Measurements from ENCODE around the gene TSPAN15. TPM values are rescaled to one million over a fixed set of nuclear protein-coding genes. Genes with fewer than 3 reads are reported as not detected.

TSPAN15 gene
- total and polyA plus RNA-seq, 3 donors from 2014 or later, result 29.7 to 37.5 (median 35.3) TPM

GRCh38 chr10:69438536-69439349, 12.5 kb upstream of the TSPAN15 start:
- no peaks in the 10 kb centered on the region for H3K9me3 ChIP-seq
- TF ChIP-seq, protein P1, sequence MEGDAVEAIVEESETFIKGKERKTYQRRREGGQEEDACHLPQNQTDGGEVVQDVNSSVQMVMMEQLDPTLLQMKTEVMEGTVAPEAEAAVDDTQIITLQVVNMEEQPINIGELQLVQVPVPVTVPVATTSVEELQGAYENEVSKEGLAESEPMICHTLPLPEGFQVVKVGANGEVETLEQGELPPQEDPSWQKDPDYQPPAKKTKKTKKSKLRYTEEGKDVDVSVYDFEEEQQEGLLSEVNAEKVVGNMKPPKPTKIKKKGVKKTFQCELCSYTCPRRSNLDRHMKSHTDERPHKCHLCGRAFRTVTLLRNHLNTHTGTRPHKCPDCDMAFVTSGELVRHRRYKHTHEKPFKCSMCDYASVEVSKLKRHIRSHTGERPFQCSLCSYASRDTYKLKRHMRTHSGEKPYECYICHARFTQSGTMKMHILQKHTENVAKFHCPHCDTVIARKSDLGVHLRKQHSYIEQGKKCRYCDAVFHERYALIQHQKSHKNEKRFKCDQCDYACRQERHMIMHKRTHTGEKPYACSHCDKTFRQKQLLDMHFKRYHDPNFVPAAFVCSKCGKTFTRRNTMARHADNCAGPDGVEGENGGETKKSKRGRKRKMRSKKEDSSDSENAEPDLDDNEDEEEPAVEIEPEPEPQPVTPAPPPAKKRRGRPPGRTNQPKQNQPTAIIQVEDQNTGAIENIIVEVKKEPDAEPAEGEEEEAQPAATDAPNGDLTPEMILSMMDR (IDR thresholded peaks at IDR 0.05), result no peak
- no peak for TF ChIP-seq POLR2A (IDR thresholded peaks at IDR 0.05)
- no peaks in the 10 kb centered on the region for H3K4me1 ChIP-seq
- H3K4me3 ChIP-seq, result no peak overlapping the region
- DNase-seq, result no peak
- no peaks in the 10 kb centered on the region for H3K27me3 ChIP-seq
- 50 to 62% methylated on average over 9 to 10 of the region's 10 CpGs for WGBS, 2 donors
- H3K27ac ChIP-seq, result no peak overlapping the region
- intact Hi-C loops (cut with DNase I; ENCODE audit: low total_unique reads), result loop anchor here (10.0 kb wide), 1 partner anchor 206 kb away; no protein-coding TSS in a partner anchor
- no peaks in the 10 kb centered on the region for H3K36me3 ChIP-seq (ENCODE audit: low read depth, missing control alignments)

- H3K9me3 ChIP-seq, result no peaks in the 10 kb centered on the region
- no peak overlapping the region for H3K27ac ChIP-seq
- intact Hi-C loops (cut with DNase I; ENCODE audit: low total_unique reads), result loop anchor here (10.0 kb wide), 1 partner anchor 205 kb away; no protein-coding TSS in a partner anchor
- H3K4me1 ChIP-seq, result no peaks in the 10 kb centered on the region
- WGBS, 2 donors, result 50 to 79% methylated on average over 1 to 5 of the region's 5 CpGs
- DNase-seq, result no peak
- TF ChIP-seq, protein P1 (IDR thresholded peaks at IDR 0.05), result no peak
- no peak for TF ChIP-seq POLR2A (IDR thresholded peaks at IDR 0.05)
- no peak overlapping the region for H3K4me3 ChIP-seq
- no peaks in the 10 kb centered on the region for H3K36me3 ChIP-seq (ENCODE audit: low read depth, missing control alignments)
- no peaks in the 10 kb centered on the region for H3K27me3 ChIP-seq
Measured at GRCh38 chr10:69439350-69439739, 11.9 kb upstream of the TSPAN15 start.

GRCh38 chr10:69439813-69440506, 11.3 kb upstream of the TSPAN15 start:
- Histone ChIP-seq H3K36me3 (ENCODE audit: low read depth, missing control alignments) (no peaks in the 10 kb centered on the region), H3K9me3 (no peaks in the 10 kb centered on the region), H3K4me3 (no peak overlapping the region), H3K27me3 (no peaks in the 10 kb centered on the region), H3K27ac (no peak overlapping the region), H3K4me1 (no peaks in the 10 kb centered on the region)
- no peak for TF ChIP-seq POLR2A (IDR thresholded peaks at IDR 0.05)
- TF ChIP-seq, protein P1 (IDR thresholded peaks at IDR 0.05), result no peak
- DNase-seq, result no peak
- WGBS, 2 donors, result 63 to 73% methylated on average over 5 of the region's 5 CpGs
- intact Hi-C loops (cut with DNase I; ENCODE audit: low total_unique reads), result loop anchor here (10.0 kb wide), 1 partner anchor 205 kb away; no protein-coding TSS in a partner anchor

DNA sequence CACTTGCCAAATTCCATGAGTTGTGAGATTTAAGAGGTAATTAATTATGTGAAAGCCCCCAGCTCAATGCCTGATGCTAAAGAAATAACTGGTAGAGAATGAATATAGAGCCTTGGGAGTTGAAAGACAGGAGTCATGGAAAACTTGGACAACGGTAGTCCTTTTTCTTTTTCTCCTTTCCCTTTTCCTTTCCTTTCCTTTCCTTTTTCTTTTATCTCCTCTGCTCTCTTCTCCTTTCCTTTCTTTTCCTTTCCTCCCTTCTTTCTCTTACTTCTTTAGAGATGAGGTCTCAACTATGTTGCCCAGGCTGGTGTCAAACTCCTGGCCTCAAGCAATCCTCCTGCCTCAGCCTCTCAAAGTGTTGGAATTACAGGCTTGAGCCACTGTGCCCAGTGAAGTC, 7.9 kb upstream of the TSPAN15 start:
- no peaks in the 10 kb centered on the region for H3K36me3 ChIP-seq (ENCODE audit: low read depth, missing control alignments)
- no peaks in the 10 kb centered on the region for H3K4me1 ChIP-seq
- no peak for DNase-seq
- 86 to 94% methylated on average over 1 of the region's 1 CpG for WGBS, 2 donors
- H3K27ac ChIP-seq, result no peak overlapping the region
- no peaks in the 10 kb centered on the region for H3K9me3 ChIP-seq
- intact Hi-C loops (cut with DNase I; ENCODE audit: low total_unique reads), result no loop called here
- no peaks in the 10 kb centered on the region for H3K27me3 ChIP-seq
- no peak overlapping the region for H3K4me3 ChIP-seq
- TF ChIP-seq, protein P1 (IDR thresholded peaks at IDR 0.05), result no peak
- TF ChIP-seq POLR2A (IDR thresholded peaks at IDR 0.05), result no peak

Measured in testis (tissue), 3 donors.